GM13976 (cell line): ENCODE measurements around the gene IL17RE.
"Not testable (repeated sequence)": the region's sequence is repeated elsewhere in the genome, so short reads cannot be mapped to it uniquely, and the experiment has no call there.

Source experiments
- DNase-seq: peaks from one replicate; pipeline ENCODE4 v3.0.0; 2012; ENCODE audit warnings: low spot score
- CTCF ChIP-seq: IDR thresholded peaks from 2 replicates; pipeline ENCODE4 v1.5.1; 2012; ENCODE audit warnings: borderline replicate concordance, mild to moderate bottlenecking; ENCODE audit not compliant: insufficient read depth; ENCODE audit errors: extremely low read depth, missing control alignments, control extremely low read depth
- in situ Hi-C: fragments of 300-500 bp; cut with MboI; formaldehyde crosslinking; loops from one replicate; pipeline ENCODE4 v1.12.0; 2022; ENCODE audit warnings: low sequenced_read_pairs, mixed read lengths, inconsistent platforms; ENCODE audit not compliant: unreplicated experiment

Gene IL17RE

DNA sequence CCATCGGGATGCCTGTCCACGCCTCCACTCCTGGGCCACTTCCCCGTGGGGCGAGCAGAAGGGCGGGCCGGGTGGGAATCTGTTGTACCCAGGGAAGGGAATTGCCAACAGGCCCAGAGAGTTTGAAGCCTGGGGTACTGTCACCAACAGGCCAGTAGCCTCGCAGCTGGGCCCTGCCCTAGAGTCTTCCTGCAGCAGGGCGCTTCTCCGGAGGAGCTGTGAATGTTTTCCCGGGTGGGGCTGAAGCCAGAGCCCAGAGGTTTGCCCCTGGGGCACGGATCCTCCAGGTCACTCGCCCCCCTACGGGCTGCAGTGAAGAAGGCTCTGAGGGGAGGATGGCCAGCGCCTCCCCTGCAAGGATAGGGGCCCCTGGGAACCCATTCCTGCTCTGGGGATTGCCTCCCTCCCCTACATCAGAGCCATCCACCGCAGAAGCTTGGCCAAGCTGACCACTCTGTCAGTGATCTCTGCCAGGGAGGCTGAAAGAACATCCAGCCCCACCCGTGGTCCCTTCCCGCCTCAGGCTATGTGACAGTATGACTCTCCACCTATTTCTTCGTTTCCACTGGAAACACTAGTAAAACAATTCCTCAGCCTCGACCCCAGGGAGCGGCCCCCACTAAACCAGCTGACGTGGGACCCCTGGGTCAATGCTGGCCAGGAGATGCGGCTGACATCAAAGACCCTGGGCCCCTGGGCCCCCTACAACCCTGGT, 39.4 kb upstream of the IL17RE start:
- no peak for TF ChIP-seq CTCF
- DNase-seq: no peak
- in situ Hi-C loops: no loop called here

DNA sequence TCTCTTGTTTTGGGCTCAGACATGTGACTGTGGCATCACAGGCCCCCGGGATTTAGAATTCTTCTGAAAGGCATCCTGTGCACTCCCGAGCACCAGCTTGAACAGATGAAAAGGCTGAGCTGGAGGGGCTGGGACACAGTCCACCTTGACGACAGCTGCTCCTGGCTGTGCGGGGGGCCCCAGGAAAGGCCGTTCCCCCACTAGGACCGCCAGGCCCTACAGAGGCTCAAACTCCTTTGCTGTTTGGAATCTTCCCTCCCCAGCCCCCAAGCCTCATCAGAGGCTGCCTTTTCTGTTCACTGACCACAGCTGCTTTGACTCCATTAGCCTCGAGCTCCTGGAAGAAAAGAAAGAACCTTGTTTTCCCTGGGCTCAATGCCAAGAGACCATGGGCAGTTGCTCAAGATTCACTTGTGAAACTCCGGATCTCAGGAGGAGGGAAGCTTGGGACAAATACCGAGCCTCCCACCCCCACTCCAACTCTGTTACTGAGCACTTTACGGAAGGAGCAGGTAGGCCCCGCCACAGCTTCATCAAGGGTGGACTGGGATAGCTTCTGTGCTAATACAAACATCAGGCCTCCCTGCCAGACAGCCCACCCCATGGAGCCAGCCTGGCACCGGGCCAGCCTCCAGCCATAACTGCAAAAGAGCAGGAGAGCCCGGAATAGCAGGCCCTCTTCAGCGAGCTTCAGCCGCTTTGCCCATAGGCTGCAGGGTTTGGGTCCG, 38.3 kb upstream of the IL17RE start:
- in situ Hi-C loops: no loop called here
- no peak for DNase-seq
- TF ChIP-seq CTCF: no peak

- DNase-seq, in situ Hi-C loops: not testable (repeated sequence)
Observed at GRCh38 chr3:9865125-9865637, 37.5 kb upstream of the IL17RE start.

- no peak for DNase-seq
- in situ Hi-C loops: no loop called here
- TF ChIP-seq CTCF: no peak
Observed at GRCh38 chr3:9866639-9867038, 36.0 kb upstream of the IL17RE start.

- in situ Hi-C loops: no loop called here
- TF ChIP-seq CTCF: no peak
- no peak for DNase-seq
Observed at GRCh38 chr3:9867106-9867505, 35.5 kb upstream of the IL17RE start.

DNA sequence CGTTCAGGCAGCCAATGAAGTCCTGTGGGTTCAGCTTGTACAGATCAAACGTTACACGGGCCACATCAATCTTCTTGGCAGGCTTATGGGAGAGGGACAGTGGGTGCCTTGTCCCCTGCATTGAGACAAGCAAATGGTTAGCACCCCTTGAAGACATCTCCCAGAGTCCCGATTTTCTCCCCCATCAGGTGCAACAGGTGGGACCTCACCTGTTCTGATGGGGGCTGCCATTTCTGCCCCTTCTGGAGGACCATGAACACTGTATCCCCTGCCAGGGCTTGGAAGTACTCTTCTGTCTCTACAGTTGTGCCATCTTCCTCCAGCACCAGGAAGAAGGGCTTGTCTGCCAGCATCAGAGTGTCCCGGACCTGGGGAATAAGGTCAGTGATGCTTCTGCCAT, 32.7 kb upstream of the IL17RE start:
- in situ Hi-C loops: no loop called here
- no peak for TF ChIP-seq CTCF
- no peak for DNase-seq

DNA sequence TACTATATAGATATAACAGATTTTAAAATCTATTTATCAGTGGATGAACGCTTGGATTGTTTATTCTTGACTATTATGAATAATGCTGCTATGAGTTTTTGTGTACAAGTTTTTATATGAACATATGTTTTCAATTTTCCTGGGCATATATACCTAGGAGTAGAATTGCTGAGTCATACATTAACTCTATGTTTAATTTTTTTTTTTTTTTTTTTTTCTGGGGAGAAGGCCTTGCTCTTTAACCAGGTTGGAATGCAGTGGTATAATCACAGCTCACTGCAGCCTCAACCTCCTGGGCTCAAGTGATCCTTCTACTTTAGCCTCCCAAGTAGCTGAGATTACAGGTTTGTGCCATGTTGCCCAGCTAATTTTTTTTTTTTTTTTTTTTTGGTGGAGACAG, 31.7 kb upstream of the IL17RE start:
- no peak for DNase-seq
- in situ Hi-C loops: no loop called here
- no peak for TF ChIP-seq CTCF

GRCh38 chr3:9872067-9872466, 30.6 kb upstream of the IL17RE start:
- DNase-seq, in situ Hi-C loops: not testable (repeated sequence)
